GM23248 (cell line): ENCODE data around the gene IRF6.

Experiments
- EZH2 ChIP-seq: fragments of 200-600 bp; sonication (generic); IDR thresholded peaks from 2 replicates; pipeline ENCODE4 v1.6.1; 2018; ENCODE audit warnings: antibody characterized with exemption, mild to moderate bottlenecking; ENCODE audit not compliant: insufficient read depth, poor library complexity, severe bottlenecking
- EZH2phosphoT487 ChIP-seq: fragments of 200-600 bp; sonication (generic); IDR thresholded peaks from 2 replicates; pipeline ENCODE4 v1.6.1; 2018; ENCODE audit warnings: antibody characterized with exemption, moderate library complexity, mild to moderate bottlenecking, low read depth; ENCODE audit not compliant: insufficient read depth

GRCh38 chr1:209755256-209755655, 50.7 kb downstream of the IRF6 start:
- TF ChIP-seq EZH2phosphoT487, result no peak
- no peak for TF ChIP-seq EZH2
